ENCODE results near the gene VCP.

GRCh38 chr9:35056571-35057270 is 15.7 kb downstream of the VCP start:
- TF ChIP-seq EZH2 (IDR thresholded peaks at IDR 0.05), result no peak
- no peak for TF ChIP-seq POLR2AphosphoS5 (IDR thresholded peaks at IDR 0.05; ENCODE audit: borderline replicate concordance, low read depth, low read length)
